A204.1 (cell line): ENCODE results near the gene MRPS18A.

Source experiments
- FAIRE-seq: peaks from 2 replicates; lab custom pipeline; 2012; peaks lifted over from hg19 to GRCh38; lab: Jason Lieb, UNC

Gene MRPS18A

DNA sequence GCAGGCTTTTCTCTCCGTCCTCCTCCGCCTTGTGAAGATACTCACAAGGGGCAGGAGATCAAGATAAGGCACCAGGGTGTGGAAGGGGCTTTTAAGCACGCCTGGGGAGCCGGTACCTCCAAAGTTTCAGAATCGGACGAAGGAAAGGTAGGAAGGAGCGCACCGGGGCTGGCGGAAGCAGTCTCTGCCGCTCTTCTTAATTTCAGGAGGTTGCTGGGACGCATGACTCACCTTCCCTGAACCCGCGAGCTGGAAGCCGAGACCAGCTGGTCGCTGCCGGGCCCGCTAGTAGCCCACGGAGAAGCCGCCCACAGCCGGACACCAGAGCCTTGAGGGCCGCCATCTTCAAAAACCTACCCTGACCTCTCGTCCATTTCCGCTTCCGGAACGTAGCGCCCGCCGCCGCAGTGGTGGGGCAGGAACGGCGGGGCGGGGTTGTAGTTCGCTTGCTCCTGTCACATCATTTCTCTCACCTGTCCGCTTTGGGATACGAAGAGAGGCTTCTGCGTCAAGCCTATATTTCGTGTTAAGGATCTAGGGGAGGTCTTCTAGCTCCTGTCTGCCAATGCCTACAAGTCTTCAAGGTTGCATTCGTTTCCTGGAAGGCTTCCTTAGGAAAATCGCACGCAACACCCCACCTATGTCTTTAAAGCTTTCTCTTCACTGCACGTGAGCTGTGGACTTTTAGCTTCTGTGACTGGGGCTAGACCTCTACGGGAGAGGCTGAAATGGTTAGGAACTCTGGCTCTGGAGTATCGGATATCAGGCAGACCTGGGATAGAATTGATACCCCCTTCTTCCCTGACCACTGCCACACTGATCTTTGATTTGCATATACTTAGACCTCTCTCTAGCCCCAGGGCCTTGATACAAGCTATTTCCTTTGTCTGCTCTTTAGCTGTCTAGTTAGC lies at the start of gene MRPS18A:
Gene MRPS18A, minus strand, starts transcription at position 355 of the 911 bp plus-strand sequence. Its CDS starts 12 bp downstream, at position 343.
- no peak for FAIRE-seq

DNA sequence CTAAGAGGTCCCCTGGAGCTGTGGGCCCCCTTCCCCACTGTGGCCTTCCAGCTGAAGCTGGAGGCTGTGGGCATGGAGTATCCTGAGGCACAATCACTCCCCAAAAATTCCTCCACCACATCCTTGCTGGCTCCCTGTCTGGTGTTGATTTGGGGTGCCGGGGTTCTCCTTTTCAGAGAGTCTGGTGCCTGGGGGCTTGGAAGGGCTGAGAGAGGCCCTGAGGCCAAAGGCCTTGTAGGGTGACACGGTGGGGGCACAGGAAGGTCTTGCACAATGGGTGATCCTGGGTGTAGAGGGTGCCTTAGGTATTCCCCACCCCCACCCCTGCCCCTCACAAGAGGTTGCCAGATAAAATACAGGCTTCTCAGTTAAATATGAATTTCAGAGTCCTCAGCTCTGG lies 49.3 kb upstream of the MRPS18A start:
- no peak for FAIRE-seq

- FAIRE-seq = no peak
These were observed 48.7 kb upstream of the MRPS18A start for GRCh38 chr6:43736211-43736786.

GRCh38 chr6:43735642-43736199 lies 48.1 kb upstream of the MRPS18A start:
- no peak for FAIRE-seq

GRCh38 chr6:43734294-43734665 lies 46.7 kb upstream of the MRPS18A start:
- no peak for FAIRE-seq

DNA sequence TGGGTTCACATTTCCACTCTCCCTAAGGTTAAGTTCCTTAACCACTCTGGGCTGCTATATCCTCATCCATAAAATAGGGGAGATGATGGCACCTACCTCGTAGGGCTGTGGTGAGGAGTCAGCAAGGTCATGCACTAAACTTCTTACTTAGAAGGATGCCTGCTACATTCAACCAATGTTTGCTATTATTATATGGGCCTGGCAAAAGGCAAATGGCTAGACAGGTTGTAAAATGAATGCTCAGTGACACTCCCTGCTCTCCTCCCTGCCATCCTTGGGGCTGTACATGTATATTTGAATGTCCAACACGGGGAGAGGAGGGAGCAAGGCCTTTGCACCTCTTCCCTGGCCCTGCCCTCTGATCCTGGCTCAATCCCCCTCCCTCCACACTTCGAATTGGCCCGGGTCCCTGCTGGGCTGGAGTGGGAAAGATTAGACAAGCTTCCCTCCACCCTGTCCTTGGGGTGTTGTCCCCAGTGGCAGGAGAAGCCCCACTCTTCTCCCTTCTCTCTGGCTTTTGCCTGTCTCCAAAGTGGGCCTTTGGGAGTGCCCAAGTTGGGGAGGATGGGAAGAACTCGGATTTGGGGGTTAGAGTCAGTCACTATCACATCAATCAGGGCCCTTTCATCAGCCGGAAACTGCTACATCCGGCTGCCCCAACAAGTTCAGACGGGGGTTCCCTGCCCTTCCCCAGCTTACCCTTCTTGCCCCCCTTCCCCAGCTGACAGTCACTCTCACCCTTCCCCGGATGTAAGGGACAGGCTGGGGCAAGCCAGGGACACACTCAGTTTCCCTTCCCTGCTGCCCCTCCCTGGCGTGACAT lies 46.1 kb upstream of the MRPS18A start:
- no peak for FAIRE-seq

DNA sequence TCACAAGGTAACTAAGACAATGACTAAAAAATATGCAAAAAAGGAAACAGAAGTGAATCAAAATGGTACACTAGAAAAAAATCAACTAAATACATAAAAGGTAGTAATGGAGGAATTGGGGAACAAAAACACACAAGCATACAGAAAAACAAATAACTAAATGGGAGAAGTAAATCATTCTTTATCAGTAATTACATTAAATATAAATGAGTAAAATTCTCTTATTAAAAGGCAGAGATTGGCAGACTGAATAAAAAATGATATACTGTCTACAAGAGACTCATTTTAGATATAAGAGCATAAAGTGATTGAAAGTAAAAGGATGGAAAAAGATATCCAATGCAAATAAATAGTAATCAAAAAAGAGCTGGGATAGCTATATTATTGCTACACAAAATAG lies 43.0 kb upstream of the MRPS18A start:
- no peak for FAIRE-seq

- no peak for FAIRE-seq
These were observed 41.9 kb upstream of the MRPS18A start for GRCh38 chr6:43729537-43729936.

DNA sequence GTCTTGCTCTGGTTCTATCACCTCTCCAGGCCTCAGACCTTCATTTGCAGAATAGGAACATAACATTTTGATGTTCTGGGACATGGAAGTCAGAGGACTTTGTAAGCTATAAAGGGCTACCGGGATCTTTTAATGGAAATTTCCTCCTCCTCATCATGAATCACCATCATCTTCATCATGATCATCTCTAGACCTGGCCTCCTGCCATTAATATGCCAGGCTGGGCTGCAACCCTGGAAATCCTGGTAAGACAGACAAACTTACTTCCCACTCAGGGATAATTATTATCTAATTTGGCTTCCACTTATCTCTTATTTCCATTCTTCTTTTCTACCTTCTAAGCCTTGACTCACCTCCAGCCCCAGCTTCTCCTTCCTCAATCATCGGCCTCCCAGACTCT lies 41.0 kb upstream of the MRPS18A start:
- FAIRE-seq = no peak

- FAIRE-seq = no peak
These were observed 40.0 kb upstream of the MRPS18A start for GRCh38 chr6:43727634-43728033.

- FAIRE-seq = no peak
These were observed 38.3 kb upstream of the MRPS18A start for GRCh38 chr6:43725643-43726580.

DNA sequence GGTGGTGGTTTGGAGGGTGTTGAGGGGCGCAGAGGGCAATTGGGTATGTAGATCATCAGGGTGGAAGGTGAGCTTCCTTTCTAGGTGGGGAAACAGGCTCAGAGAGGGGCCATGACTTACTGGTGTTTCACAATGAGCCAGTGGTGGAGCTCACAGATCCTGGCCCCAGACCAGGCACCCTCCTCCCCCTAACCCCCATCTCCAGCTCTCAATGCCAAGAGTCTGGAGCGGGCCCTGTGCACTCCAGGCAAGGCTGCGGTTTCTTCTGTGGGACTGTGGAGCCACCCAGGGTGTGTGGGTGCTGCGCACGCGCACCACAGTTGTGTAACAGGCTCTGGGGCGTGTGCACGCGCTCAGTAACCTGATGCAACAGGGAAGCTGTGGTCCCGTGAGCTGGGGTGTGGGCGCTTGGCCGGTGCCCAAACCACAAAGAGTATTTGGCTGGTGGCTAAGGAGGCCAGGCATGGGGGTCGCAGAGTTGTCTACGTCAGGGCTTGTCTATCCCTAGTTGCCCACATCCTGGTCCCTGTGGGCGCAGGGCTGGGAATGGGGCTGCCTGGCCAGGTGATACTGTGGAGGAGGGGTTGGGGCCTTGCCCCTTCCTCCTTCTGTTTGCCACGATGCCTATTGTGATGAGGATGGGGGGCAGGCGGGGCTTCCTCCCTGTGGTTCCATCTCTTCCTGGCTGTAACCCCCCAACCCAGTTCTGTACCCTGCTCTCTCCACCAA lies 37.5 kb upstream of the MRPS18A start:
- FAIRE-seq = no peak

DNA sequence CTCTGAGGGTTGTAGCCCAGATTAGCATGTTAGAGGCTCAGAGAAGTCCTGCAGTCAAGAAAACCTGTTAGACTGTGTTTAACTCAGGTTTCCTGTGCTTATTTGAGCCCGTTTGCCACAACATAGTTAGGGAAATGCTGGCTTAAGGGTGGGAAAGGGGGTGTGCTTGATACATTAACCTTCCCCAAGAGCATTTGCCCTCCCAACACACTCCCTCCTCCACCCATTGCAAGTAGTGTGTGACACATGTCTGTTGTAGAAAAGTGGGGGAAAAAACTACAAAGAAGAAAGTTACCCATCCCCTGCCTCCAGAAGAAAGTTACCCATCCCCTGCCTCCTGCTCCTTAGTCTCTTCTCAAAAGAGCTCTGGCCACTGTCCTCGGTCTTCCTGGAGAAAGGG lies 36.8 kb upstream of the MRPS18A start:
- FAIRE-seq = no peak

DNA sequence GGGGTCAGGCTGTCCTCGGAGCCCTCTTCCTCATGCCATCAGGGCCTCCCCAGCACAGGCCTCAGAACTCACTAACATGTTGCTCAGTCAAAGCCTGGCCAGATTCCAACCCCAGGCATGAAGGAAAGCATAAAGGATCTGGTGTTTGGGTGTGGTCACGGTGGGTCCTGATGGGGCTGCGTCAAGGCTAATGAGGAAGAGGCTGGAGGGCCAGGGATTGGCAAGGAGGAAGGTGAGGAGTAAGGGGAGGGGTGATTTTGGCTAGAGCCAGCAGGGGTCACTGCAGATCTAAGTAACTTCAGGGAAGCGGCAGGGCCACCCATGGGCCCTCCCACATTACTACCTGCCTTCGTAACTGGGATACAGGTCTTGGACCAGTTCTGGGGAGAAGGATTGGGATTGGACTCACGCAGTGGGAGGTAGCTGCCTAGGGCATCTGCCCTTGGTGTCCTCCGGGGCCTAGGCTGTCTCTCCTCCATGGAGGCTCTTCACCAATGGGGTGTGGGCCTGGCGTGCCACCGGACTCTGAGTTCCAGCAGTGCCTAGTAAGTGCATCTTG lies 36.2 kb upstream of the MRPS18A start:
- FAIRE-seq = no peak

GRCh38 chr6:43722920-43723545 lies 35.4 kb upstream of the MRPS18A start:
- no peak for FAIRE-seq

GRCh38 chr6:43720999-43721398 lies 33.4 kb upstream of the MRPS18A start:
- FAIRE-seq = no peak

GRCh38 chr6:43719511-43719910 lies 31.9 kb upstream of the MRPS18A start:
- no peak for FAIRE-seq

- FAIRE-seq = no peak
These were observed 31.0 kb upstream of the MRPS18A start for GRCh38 chr6:43718387-43719105.

DNA sequence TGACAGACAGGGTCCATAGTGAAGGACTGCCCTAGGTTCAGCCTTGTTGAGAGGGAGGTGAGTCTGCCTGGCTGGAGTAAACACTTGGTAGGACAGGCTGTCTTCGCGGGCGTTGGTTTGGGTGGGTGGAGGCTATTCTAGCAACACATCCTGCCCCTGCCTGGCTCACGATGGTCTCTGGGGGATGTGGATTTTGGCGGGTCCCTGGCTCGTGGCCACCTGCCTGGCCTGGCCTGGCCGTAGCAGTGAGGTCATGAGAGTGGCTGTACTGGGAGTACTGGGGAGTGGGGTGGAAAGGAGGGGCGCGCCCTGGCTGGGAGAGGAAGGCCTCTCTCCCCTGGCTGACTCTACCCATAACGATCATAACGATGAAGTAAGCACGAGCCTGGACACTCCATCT lies 30.2 kb upstream of the MRPS18A start:
- FAIRE-seq = no peak
